HepG2 (cell line): ENCODE results near the gene CDC25C. TPM values are rescaled to one million over a fixed set of nuclear protein-coding genes. Genes with fewer than 3 reads are reported as not detected.

Source experiments
- ADNP ChIP-seq: sonication (generic); formaldehyde crosslinking; IDR thresholded peaks from 2 replicates; pipeline ENCODE4 v1.4.0; 2020; ENCODE audit warnings: missing genetic modification reagents
- BORCS8-MEF2B ChIP-seq: sonication (generic); formaldehyde crosslinking; IDR thresholded peaks from 2 replicates; pipeline ENCODE4 v1.8.0; 2022; ENCODE audit warnings: mild to moderate bottlenecking, missing genetic modification reagents
- CHD2 ChIP-seq: IDR thresholded peaks from 2 replicates; pipeline ENCODE4 v1.6.1; 2011; ENCODE audit warnings: low read depth, low read length, improper control_type of control experiment
- GATAD1 ChIP-seq: IDR thresholded peaks from 2 replicates; pipeline ENCODE4 v1.6.1; 2016; ENCODE audit warnings: missing genetic modification reagents, missing compliant biosample characterization
- HES4 ChIP-seq: sonication (generic); formaldehyde crosslinking; IDR thresholded peaks from 2 replicates; pipeline ENCODE4 v1.9.0; 2021; ENCODE audit warnings: mild to moderate bottlenecking, missing genetic modification reagents, borderline replicate concordance
- KDM2A ChIP-seq: sonication (generic); formaldehyde crosslinking; IDR thresholded peaks from 2 replicates; pipeline ENCODE4 v1.4.0; 2020; ENCODE audit warnings: low read depth, missing genetic modification reagents, borderline replicate concordance
- MXI1 ChIP-seq: IDR thresholded peaks from 3 replicates; pipeline ENCODE4 v1.6.1; 2012; ENCODE audit warnings: low read depth, low read length, inconsistent platforms, borderline replicate concordance
- NFIB ChIP-seq: sonication (generic); formaldehyde crosslinking; IDR thresholded peaks from 2 replicates; pipeline ENCODE4 v1.9.0; 2021; ENCODE audit warnings: missing genetic modification reagents, mild to moderate bottlenecking, borderline replicate concordance
- POGK ChIP-seq: sonication (generic); formaldehyde crosslinking; conservative IDR thresholded peaks from 2 replicates; pipeline ENCODE4 v1.8.0; 2022; ENCODE audit warnings: mild to moderate bottlenecking, moderate library complexity, missing genetic modification reagents
- RBM39 ChIP-seq: fragments of 200-400 bp; formaldehyde crosslinking; IDR thresholded peaks from one replicate; pipeline ENCODE4 v1.6.1; 2018; ENCODE audit warnings: antibody characterized with exemption, mild to moderate bottlenecking, low read depth, low read length; ENCODE audit not compliant: poor library complexity, severe bottlenecking
- SP5 ChIP-seq: IDR thresholded peaks from 2 replicates; pipeline ENCODE4 v1.6.1; 2016; ENCODE audit warnings: low read depth, borderline replicate concordance
- TARDBP ChIP-seq: sonication (generic); formaldehyde crosslinking; IDR thresholded peaks from 2 replicates; pipeline ENCODE4 v1.8.0; 2022; ENCODE audit warnings: mild to moderate bottlenecking, missing genetic modification reagents
- YY1 ChIP-seq: IDR thresholded peaks from 2 replicates; pipeline ENCODE4 v1.6.1; 2011; ENCODE audit warnings: low read length, low read depth, moderate library complexity, mild to moderate bottlenecking; ENCODE audit not compliant: insufficient read depth, insufficient replicate concordance
- ZBED4 ChIP-seq: sonication (generic); formaldehyde crosslinking; IDR thresholded peaks from 2 replicates; pipeline ENCODE4 v1.4.0; 2020; ENCODE audit warnings: missing genetic modification reagents, borderline replicate concordance
- ZFP90 ChIP-seq: sonication (generic); formaldehyde crosslinking; IDR thresholded peaks from 2 replicates; pipeline ENCODE4 v1.8.0; 2022; ENCODE audit warnings: missing genetic modification reagents, mild to moderate bottlenecking, inconsistent platforms, borderline replicate concordance
- ZNF331 ChIP-seq: sonication (generic); formaldehyde crosslinking; IDR thresholded peaks from 2 replicates; pipeline ENCODE4 v1.4.0; 2020; ENCODE audit warnings: missing genetic modification reagents
- ZNF607 ChIP-seq: sonication (generic); formaldehyde crosslinking; IDR thresholded peaks from 2 replicates; pipeline ENCODE4 v1.5.1; 2020; ENCODE audit warnings: missing genetic modification reagents, mild to moderate bottlenecking, borderline replicate concordance
- ZNF724P ChIP-seq: sonication (generic); formaldehyde crosslinking; IDR thresholded peaks from 2 replicates; pipeline ENCODE4 v1.8.0; 2022; ENCODE audit warnings: missing genetic modification reagents, borderline replicate concordance
- polyA plus RNA-seq, 8 experiments: library from polyadenylated mRNA; depleted of rRNA in 3 of 8; stranded (reverse) in 7 of 8; unstranded in 1 of 8; fragments of >200 nt; fragmentation: Illumina TruSeq in 4 of 8; extraction: Trizol in 4 of 8; gene quantifications; 2 replicates each; pipeline versions ENCODE4 v1.2.1 to v1.2.3, GENCODE V29; 2011 to 2016; ENCODE audit warnings: low read depth in 4 of 8, missing spikeins in 1 of 8, mixed read lengths in 1 of 8; ENCODE audit not compliant: insufficient read depth in 1 of 8
- total RNA-seq, 5 experiments: library from RNA; depleted of rRNA; stranded (reverse); fragments of >200 nt; fragmentation: Illumina TruSeq; extraction: Trizol; gene quantifications; 2 replicates each; pipeline ENCODE4 v1.2.3, GENCODE V29; 2016; ENCODE audit warnings: low read depth in 1 of 5
- TF ChIP-seq, protein P1 (sequence below): sonication (generic); formaldehyde crosslinking; IDR thresholded peaks from 2 replicates; pipeline ENCODE4 v1.5.1; 2020; ENCODE audit warnings: mild to moderate bottlenecking, missing genetic modification reagents, moderate library complexity

CDC25C gene
- total and polyA plus RNA-seq, 2 of the 13 experiments (the other 11 are each of a cell fraction or from before 2014, with no cell fraction given): 17.7 to 27.6 TPM

- TF ChIP-seq ZBED4 (CRISPR knock-in tag) (peak; percentile 31; the same call in 1 of the 2 replicates), GATAD1 (peak; percentile 68), ZNF724P (CRISPR knock-in tag) (0 out of 2 replicates have a peak, but pooled peaks have one; percentile 57), ADNP (CRISPR knock-in tag) (peak; percentile 92), SP5 (CRISPR knock-in tag) (peak; percentile 96), BORCS8-MEF2B (CRISPR knock-in tag) (peak; percentile 65), HES4 (CRISPR knock-in tag) (peak; percentile 42; the same call in 1 of the 2 replicates), ZFP90 (0 out of 2 replicates have a peak, but pooled peaks have one; percentile 26), KDM2A (CRISPR knock-in tag) (peak; percentile 79), TARDBP (CRISPR knock-in tag) (peak; percentile 88), ZNF607 (CRISPR knock-in tag) (peak; percentile 27; the same call in 1 of the 2 replicates), RBM39 (peak; percentile 52), CHD2 (peak; percentile 43; the same call in 1 of the 2 replicates), MXI1 (peak; percentile 67; the same call in 1 of the 3 replicates), YY1 (peak; percentile 75), POGK (CRISPR knock-in tag) (peak; percentile 91), NFIB (CRISPR knock-in tag) (no peak), ZNF331 (CRISPR knock-in tag) (peak; percentile 28; the same call in 1 of the 2 replicates)
- TF ChIP-seq, protein P1, sequence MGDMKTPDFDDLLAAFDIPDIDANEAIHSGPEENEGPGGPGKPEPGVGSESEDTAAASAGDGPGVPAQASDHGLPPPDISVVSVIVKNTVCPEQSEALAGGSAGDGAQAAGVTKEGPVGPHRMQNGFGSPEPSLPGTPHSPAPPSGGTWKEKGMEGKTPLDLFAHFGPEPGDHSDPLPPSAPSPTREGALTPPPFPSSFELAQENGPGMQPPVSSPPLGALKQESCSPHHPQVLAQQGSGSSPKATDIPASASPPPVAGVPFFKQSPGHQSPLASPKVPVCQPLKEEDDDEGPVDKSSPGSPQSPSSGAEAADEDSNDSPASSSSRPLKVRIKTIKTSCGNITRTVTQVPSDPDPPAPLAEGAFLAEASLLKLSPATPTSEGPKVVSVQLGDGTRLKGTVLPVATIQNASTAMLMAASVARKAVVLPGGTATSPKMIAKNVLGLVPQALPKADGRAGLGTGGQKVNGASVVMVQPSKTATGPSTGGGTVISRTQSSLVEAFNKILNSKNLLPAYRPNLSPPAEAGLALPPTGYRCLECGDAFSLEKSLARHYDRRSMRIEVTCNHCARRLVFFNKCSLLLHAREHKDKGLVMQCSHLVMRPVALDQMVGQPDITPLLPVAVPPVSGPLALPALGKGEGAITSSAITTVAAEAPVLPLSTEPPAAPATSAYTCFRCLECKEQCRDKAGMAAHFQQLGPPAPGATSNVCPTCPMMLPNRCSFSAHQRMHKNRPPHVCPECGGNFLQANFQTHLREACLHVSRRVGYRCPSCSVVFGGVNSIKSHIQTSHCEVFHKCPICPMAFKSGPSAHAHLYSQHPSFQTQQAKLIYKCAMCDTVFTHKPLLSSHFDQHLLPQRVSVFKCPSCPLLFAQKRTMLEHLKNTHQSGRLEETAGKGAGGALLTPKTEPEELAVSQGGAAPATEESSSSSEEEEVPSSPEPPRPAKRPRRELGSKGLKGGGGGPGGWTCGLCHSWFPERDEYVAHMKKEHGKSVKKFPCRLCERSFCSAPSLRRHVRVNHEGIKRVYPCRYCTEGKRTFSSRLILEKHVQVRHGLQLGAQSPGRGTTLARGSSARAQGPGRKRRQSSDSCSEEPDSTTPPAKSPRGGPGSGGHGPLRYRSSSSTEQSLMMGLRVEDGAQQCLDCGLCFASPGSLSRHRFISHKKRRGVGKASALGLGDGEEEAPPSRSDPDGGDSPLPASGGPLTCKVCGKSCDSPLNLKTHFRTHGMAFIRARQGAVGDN (CRISPR knock-in tag): peak; percentile 59; the same call in 1 of the 2 replicates
Measured at GRCh38 chr5:138352071-138352721, 20.6 kb upstream of the CDC25C start, which contains the start of gene KDM3B (continued).
